Measurements from ENCODE around the gene GNE.

GRCh38 chr9:36187414-36187813 lies 70.8 kb downstream of the GNE start:
- TF ChIP-seq CTCF (IDR thresholded peaks at IDR 0.05; ENCODE audit: insufficient read depth, low read length) (no peak), REST (IDR thresholded peaks at IDR 0.05; ENCODE audit: insufficient replicate concordance, low read depth) (no peak), GABPA (IDR thresholded peaks at IDR 0.05; ENCODE audit: low read depth) (no peak)

All from HL-60 (cell line).